GM12878 (cell line): ENCODE data around the gene DAB2IP.

Source experiments
- ATF2 ChIP-seq: IDR thresholded peaks from 2 replicates; pipeline ENCODE4 v1.6.1; 2012; ENCODE audit warnings: low read length, inconsistent platforms
- BCL11A ChIP-seq: IDR thresholded peaks from 2 replicates; pipeline ENCODE4 v1.6.1; 2011; ENCODE audit warnings: low read depth, low read length
- BCL3 ChIP-seq: IDR thresholded peaks from 2 replicates; pipeline ENCODE4 v1.6.1; 2011; ENCODE audit warnings: borderline replicate concordance, low read depth, mild to moderate bottlenecking, moderate library complexity, low read length; ENCODE audit not compliant: insufficient read depth, poor library complexity, severe bottlenecking
- BHLHE40 ChIP-seq, 2 experiments: fragments of 450-650 bp in 1 of 2; IDR thresholded peaks; 2 replicates each; pipeline ENCODE4 v1.6.1; 2011 to 2017; ENCODE audit warnings: low read depth in 2 of 2, borderline replicate concordance in 1 of 2, improper control_type of control experiment in 1 of 2, low read length in 1 of 2, mild to moderate bottlenecking in 1 of 2
- CEBPB ChIP-seq, 2 experiments: fragments of 150-350 bp in 1 of 2; IDR thresholded peaks; 2 replicates each; pipeline ENCODE4 v1.6.1; 2012 to 2014; ENCODE audit warnings: low read depth in 2 of 2, low read length in 2 of 2, borderline replicate concordance in 1 of 2, inconsistent platforms in 1 of 2
- CTCF ChIP-seq, 3 experiments: IDR thresholded peaks in 2 of 3; conservative IDR thresholded peaks in 1 of 3; 2 replicates each; pipeline ENCODE4 v1.5.1; 2011; ENCODE audit warnings: low read depth in 3 of 3, low read length in 3 of 3, mild to moderate bottlenecking in 3 of 3, control low read depth in 2 of 3, moderate library complexity in 2 of 3, inconsistent platforms in 1 of 3, mixed read lengths in 1 of 3; ENCODE audit not compliant: control insufficient read depth in 2 of 3, insufficient read depth in 1 of 3; ENCODE audit errors: extremely low read depth in 1 of 3
- EGR1 ChIP-seq, 2 experiments: IDR thresholded peaks; 1 replicate in 1 of 2; 2 replicates in 1 of 2; pipeline ENCODE4 v1.6.1; 2011 to 2012; ENCODE audit warnings: low read depth in 2 of 2, low read length in 2 of 2, borderline replicate concordance in 1 of 2, mild to moderate bottlenecking in 1 of 2, moderate library complexity in 1 of 2
- IRF3 ChIP-seq: fragments of 450-650 bp; IDR thresholded peaks from 2 replicates; pipeline ENCODE4 v1.6.1; 2014; ENCODE audit warnings: mild to moderate bottlenecking
- JUND ChIP-seq: IDR thresholded peaks from 2 replicates; pipeline ENCODE4 v1.6.1; 2012; ENCODE audit warnings: low read depth, mild to moderate bottlenecking, low read length, improper control_type of control experiment, moderate library complexity
- MEF2A ChIP-seq: IDR thresholded peaks from 2 replicates; pipeline ENCODE4 v1.6.1; 2011; ENCODE audit warnings: low read depth, mild to moderate bottlenecking, low read length, moderate library complexity; ENCODE audit not compliant: insufficient read depth
- POLR2A ChIP-seq: IDR thresholded peaks from 2 replicates; pipeline ENCODE4 v1.6.1; 2011; ENCODE audit warnings: low read depth, mild to moderate bottlenecking, low read length
- RFX5 ChIP-seq: IDR thresholded peaks from 2 replicates; pipeline ENCODE4 v1.6.1; 2011; ENCODE audit warnings: low read depth, low read length, improper control_type of control experiment
- TCF12 ChIP-seq: IDR thresholded peaks from 2 replicates; pipeline ENCODE4 v1.6.1; 2011; ENCODE audit warnings: low read depth, mild to moderate bottlenecking, low read length
- TF ChIP-seq, protein P1 (sequence below): fragments of 450-650 bp; IDR thresholded peaks from 2 replicates; pipeline ENCODE4 v1.6.1; 2017; ENCODE audit warnings: mild to moderate bottlenecking, low read depth, inconsistent platforms; ENCODE audit not compliant: poor library complexity, severe bottlenecking

DNA sequence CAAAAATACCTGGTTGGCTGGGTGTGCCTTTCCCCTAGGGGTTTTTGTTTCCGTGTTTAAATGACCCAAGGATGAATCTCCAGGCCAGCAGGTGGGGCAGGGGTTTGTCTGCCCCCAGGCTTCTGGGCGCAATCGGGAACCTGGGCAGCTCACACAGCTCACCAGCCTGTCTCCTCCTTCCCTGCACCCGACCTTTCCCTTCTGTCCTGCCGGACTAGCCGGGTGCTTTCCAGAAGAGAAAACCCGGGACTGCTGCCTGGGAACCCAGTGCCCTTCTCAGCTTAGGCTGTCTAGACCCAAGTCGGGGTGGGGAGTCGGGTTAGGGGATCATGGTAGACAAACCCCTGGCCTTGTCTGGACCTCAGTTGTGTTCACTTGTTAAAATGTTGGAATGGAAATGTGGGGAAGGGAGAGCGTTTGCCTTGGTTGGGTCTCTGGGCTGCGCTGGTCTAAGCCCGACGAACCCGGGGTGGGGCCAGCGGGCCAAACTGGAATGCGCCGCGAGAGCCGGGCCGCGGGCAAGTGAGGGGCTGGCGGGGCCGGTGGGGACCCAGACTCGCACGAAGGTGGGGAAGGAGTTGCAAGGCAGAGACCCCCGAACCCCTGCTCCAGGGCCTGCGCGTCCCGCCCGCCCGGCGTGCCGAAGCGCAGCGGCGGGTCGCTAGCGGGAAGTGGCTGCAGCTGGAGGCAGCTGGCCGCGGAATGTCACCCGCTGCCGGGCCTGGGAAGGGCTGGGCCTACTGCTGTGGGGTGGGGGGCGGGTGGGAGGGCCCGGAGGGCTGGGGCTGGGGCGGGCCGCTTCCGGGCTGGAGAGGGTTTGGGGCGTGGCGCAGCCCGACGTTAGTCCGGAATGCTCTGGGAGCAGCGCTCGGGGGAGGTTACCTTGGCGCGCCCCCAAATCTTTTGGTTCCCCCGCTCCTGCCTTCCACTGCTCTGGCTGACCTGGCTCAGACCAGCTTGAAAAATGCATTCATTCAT lies 84.6 kb downstream of the DAB2IP start:
- TF ChIP-seq TCF12: no peak
- TF ChIP-seq IRF3: no peak
- TF ChIP-seq CTCF (IDR thresholded peaks at IDR 0.05 in 2 of 3, conservative IDR thresholded peaks at IDR 0.05 in 1 of 3; ENCODE audit: control insufficient read depth in 2 of 3, extremely low read depth in 1 of 3, insufficient read depth in 1 of 3, low read depth in 3 of 3, low read length in 3 of 3): no peak
- TF ChIP-seq, protein P1, sequence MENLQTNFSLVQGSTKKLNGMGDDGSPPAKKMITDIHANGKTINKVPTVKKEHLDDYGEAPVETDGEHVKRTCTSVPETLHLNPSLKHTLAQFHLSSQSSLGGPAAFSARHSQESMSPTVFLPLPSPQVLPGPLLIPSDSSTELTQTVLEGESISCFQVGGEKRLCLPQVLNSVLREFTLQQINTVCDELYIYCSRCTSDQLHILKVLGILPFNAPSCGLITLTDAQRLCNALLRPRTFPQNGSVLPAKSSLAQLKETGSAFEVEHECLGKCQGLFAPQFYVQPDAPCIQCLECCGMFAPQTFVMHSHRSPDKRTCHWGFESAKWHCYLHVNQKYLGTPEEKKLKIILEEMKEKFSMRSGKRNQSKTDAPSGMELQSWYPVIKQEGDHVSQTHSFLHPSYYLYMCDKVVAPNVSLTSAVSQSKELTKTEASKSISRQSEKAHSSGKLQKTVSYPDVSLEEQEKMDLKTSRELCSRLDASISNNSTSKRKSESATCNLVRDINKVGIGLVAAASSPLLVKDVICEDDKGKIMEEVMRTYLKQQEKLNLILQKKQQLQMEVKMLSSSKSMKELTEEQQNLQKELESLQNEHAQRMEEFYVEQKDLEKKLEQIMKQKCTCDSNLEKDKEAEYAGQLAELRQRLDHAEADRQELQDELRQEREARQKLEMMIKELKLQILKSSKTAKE: no peak
- TF ChIP-seq EGR1 (IDR thresholded peaks at IDR 0.05; ENCODE audit: borderline replicate concordance in 1 of 2, low read depth in 2 of 2, low read length in 2 of 2): no peak
- no peak for TF ChIP-seq BHLHE40 (IDR thresholded peaks at IDR 0.05; ENCODE audit: borderline replicate concordance in 1 of 2, low read depth in 2 of 2, low read length in 1 of 2)
- no peak for TF ChIP-seq MEF2A
- no peak for TF ChIP-seq BCL3
- no peak for TF ChIP-seq BCL11A
- TF ChIP-seq JUND: no peak
- no peak for TF ChIP-seq CEBPB (IDR thresholded peaks at IDR 0.05; ENCODE audit: borderline replicate concordance in 1 of 2, low read depth in 2 of 2, low read length in 2 of 2)
- TF ChIP-seq RFX5: no peak
- no peak for TF ChIP-seq ATF2
- no peak for TF ChIP-seq POLR2A
